HEK293 (cell line): Measurements from ENCODE around the gene SMPDL3A.

ENCODE experiments used
- CTCF ChIA-PET: fragments of 350-600 bp; formaldehyde crosslinking; extraction: SDS; loops from one replicate; lab custom pipeline; 2021; ENCODE audit warnings: antibody characterized with exemption; lab: Yijun Ruan, JAX
- POLR2A ChIA-PET: fragments of 300-600 bp; formaldehyde crosslinking; extraction: SDS; loops from one replicate; lab custom pipeline; 2020; ENCODE audit warnings: antibody characterized with exemption, inconsistent platforms; lab: Yijun Ruan, JAX
- H3K27ac ChIP-seq: fragments of 200-500 bp; sonication (Bioruptor generic); 2 replicates; pipeline ENCODE4 v1.5.1; 2014; ENCODE audit warnings: low read depth, low read length, control low read depth, inconsistent platforms; ENCODE audit errors: extremely low read depth
- H3K36me3 ChIP-seq, 2 experiments: fragments of 200-500 bp in 1 of 2; sonication (Bioruptor generic) in 1 of 2; 1 replicate in 1 of 2; 2 replicates in 1 of 2; pipeline ENCODE4 v1.5.1; 2014 to 2017; ENCODE audit warnings: inconsistent platforms in 2 of 2, low read length in 2 of 2; ENCODE audit not compliant: control insufficient read depth in 2 of 2, insufficient read depth in 1 of 2
- H3K4me1 ChIP-seq: fragments of 200-500 bp; sonication (Bioruptor generic); 2 replicates; pipeline ENCODE4 v1.5.1; 2014; ENCODE audit warnings: mild to moderate bottlenecking, low read length, inconsistent platforms; ENCODE audit not compliant: control insufficient read depth, insufficient read depth
- H3K4me3 ChIP-seq: 2 replicates; pipeline ENCODE4 v1.5.1; 2011; ENCODE audit warnings: low read depth, mild to moderate bottlenecking, control low read depth, low read length, moderate library complexity
- H3K9me3 ChIP-seq: fragments of 200-500 bp; sonication (Bioruptor generic); 2 replicates; pipeline ENCODE4 v1.5.1; 2014; ENCODE audit warnings: low read depth, low read length, inconsistent platforms; ENCODE audit not compliant: control insufficient read depth, insufficient read depth
- FEZF1 ChIP-seq: fragments of 450-650 bp; formaldehyde crosslinking; IDR thresholded peaks from 2 replicates; pipeline ENCODE4 v1.5.1; 2016; ENCODE audit warnings: missing biosample characterization, missing genetic modification characterization
- KLF8 ChIP-seq: fragments of 450-650 bp; formaldehyde crosslinking; IDR thresholded peaks from 2 replicates; pipeline ENCODE4 v1.5.1; 2016; ENCODE audit warnings: missing biosample characterization, missing genetic modification characterization
- MEIS1 ChIP-seq: sonication (generic); formaldehyde crosslinking; IDR thresholded peaks from 2 replicates; pipeline ENCODE4 v1.8.1; 2022; ENCODE audit warnings: missing genetic modification reagents, mild to moderate bottlenecking, borderline replicate concordance
- MYNN ChIP-seq: fragments of 450-650 bp; formaldehyde crosslinking; IDR thresholded peaks from 2 replicates; pipeline ENCODE4 v1.5.1; 2016; ENCODE audit warnings: missing biosample characterization, missing genetic modification characterization, borderline replicate concordance
- OSR2 ChIP-seq: fragments of 450-650 bp; formaldehyde crosslinking; IDR thresholded peaks from 2 replicates; pipeline ENCODE4 v1.5.1; 2016; ENCODE audit warnings: missing biosample characterization, missing genetic modification characterization
- ZBTB7A ChIP-seq: fragments of 450-650 bp; formaldehyde crosslinking; IDR thresholded peaks from 2 replicates; pipeline ENCODE4 v1.5.1; 2016; ENCODE audit warnings: low read depth, missing biosample characterization, missing genetic modification characterization
- ZFHX2 ChIP-seq: fragments of 450-650 bp; formaldehyde crosslinking; conservative IDR thresholded peaks from 2 replicates; pipeline ENCODE4 v1.5.1; 2016; ENCODE audit warnings: missing biosample characterization, missing genetic modification characterization
- ZNF16 ChIP-seq: fragments of 450-650 bp; formaldehyde crosslinking; IDR thresholded peaks from 2 replicates; pipeline ENCODE4 v1.5.1; 2016; ENCODE audit warnings: low read depth, missing biosample characterization, missing genetic modification characterization
- ZNF202 ChIP-seq: fragments of 450-650 bp; formaldehyde crosslinking; IDR thresholded peaks from 2 replicates; pipeline ENCODE4 v1.5.1; 2016; ENCODE audit warnings: missing biosample characterization, missing genetic modification characterization, borderline replicate concordance
- ZNF223 ChIP-seq: fragments of 450-650 bp; formaldehyde crosslinking; IDR thresholded peaks from 2 replicates; pipeline ENCODE4 v1.5.1; 2016; ENCODE audit warnings: missing biosample characterization, missing genetic modification characterization
- ZNF274 ChIP-seq, 2 experiments: fragments of 200-500 bp in 1 of 2; fragments of 450-650 bp in 1 of 2; sonication (Bioruptor generic) in 1 of 2; formaldehyde crosslinking in 1 of 2; IDR thresholded peaks; 2 replicates each; pipeline versions ENCODE4 v1.5.1 to v1.6.1; 2014 to 2016; ENCODE audit warnings: borderline replicate concordance in 1 of 2, inconsistent platforms in 1 of 2, low read length in 1 of 2, missing biosample characterization in 1 of 2, missing genetic modification characterization in 1 of 2
- ZNF324 ChIP-seq: fragments of 450-650 bp; formaldehyde crosslinking; IDR thresholded peaks from 2 replicates; pipeline ENCODE4 v1.5.1; 2016; ENCODE audit warnings: missing biosample characterization, missing genetic modification characterization
- ZNF341 ChIP-seq: fragments of 450-650 bp; formaldehyde crosslinking; IDR thresholded peaks from 2 replicates; pipeline ENCODE4; 2016; ENCODE audit warnings: low read depth, missing biosample characterization, missing genetic modification characterization
- ZNF37A ChIP-seq: fragments of 450-650 bp; IDR thresholded peaks from 2 replicates; pipeline ENCODE4 v1.5.1; 2018; ENCODE audit warnings: missing biosample characterization, missing genetic modification characterization
- ZNF404 ChIP-seq: fragments of 450-650 bp; formaldehyde crosslinking; IDR thresholded peaks from 2 replicates; pipeline ENCODE4 v1.5.1; 2017; ENCODE audit warnings: missing biosample characterization, missing genetic modification characterization
- ZNF561 ChIP-seq: fragments of 450-650 bp; IDR thresholded peaks from 2 replicates; pipeline ENCODE4 v1.5.1; 2018; ENCODE audit warnings: missing biosample characterization, missing genetic modification characterization, borderline replicate concordance
- ZNF654 ChIP-seq: fragments of 450-650 bp; formaldehyde crosslinking; IDR thresholded peaks from 2 replicates; pipeline ENCODE4 v1.5.1; 2016; ENCODE audit warnings: low read depth, missing biosample characterization, missing genetic modification characterization
- ZNF777 ChIP-seq: fragments of 450-650 bp; formaldehyde crosslinking; IDR thresholded peaks from 2 replicates; pipeline ENCODE4 v1.5.1; 2017; ENCODE audit warnings: missing biosample characterization, missing genetic modification characterization, borderline replicate concordance
- ZNF785 ChIP-seq: fragments of 450-650 bp; formaldehyde crosslinking; IDR thresholded peaks from 2 replicates; pipeline ENCODE4 v1.5.1; 2016; ENCODE audit warnings: missing biosample characterization, missing genetic modification characterization
- ZNF792 ChIP-seq: fragments of 450-650 bp; formaldehyde crosslinking; IDR thresholded peaks from 2 replicates; pipeline ENCODE4 v1.5.1; 2016; ENCODE audit warnings: missing biosample characterization, missing genetic modification characterization
- ZSCAN30 ChIP-seq: fragments of 450-650 bp; IDR thresholded peaks from 2 replicates; pipeline ENCODE4 v1.5.1; 2018; ENCODE audit warnings: missing biosample characterization, mild to moderate bottlenecking, missing genetic modification characterization, moderate library complexity
- TF ChIP-seq, protein P1 (sequence below): fragments of 450-650 bp; formaldehyde crosslinking; IDR thresholded peaks from 2 replicates; pipeline ENCODE4 v1.5.1; 2016; ENCODE audit warnings: missing biosample characterization, missing genetic modification characterization
- TF ChIP-seq, protein P2 (sequence below): fragments of 450-650 bp; formaldehyde crosslinking; IDR thresholded peaks from 2 replicates; pipeline ENCODE4 v1.5.1; 2016; ENCODE audit warnings: missing biosample characterization, missing genetic modification characterization, low read depth
- TF ChIP-seq, protein P3 (sequence below): fragments of 450-650 bp; formaldehyde crosslinking; IDR thresholded peaks from 2 replicates; pipeline ENCODE4 v1.5.1; 2016; ENCODE audit warnings: missing biosample characterization, missing genetic modification characterization
- TF ChIP-seq, protein P4 (sequence below): fragments of 450-650 bp; formaldehyde crosslinking; IDR thresholded peaks from 2 replicates; pipeline ENCODE4 v1.5.1; 2016; ENCODE audit warnings: missing biosample characterization, missing genetic modification characterization

SMPDL3A gene

DNA sequence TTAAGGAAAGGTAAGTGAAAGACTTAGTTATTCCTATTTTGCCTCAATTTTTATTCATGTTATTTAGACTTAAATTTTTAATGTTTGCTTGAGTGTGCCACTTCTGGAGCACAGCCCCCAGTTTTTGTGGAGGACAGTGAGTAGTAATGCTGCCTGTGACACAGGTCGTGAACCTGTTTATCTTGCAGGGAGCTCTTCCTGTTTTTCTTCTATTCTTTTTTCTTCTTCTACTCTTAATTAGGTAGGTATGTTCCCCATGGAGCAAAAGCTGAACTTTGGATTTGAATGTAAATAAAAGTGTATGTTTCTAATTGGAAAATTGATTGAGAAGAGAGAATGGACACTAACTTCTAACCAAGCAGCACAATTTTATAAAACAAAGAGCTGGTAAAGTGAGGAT, 12.3 kb downstream of the SMPDL3A start:
- POLR2A ChIA-PET: interaction anchor here (0.6 to 1.2 kb wide), 3 partner anchors 10 to 978 kb away, joined by 3 read pairs; no protein-coding TSS in a partner anchor

DNA sequence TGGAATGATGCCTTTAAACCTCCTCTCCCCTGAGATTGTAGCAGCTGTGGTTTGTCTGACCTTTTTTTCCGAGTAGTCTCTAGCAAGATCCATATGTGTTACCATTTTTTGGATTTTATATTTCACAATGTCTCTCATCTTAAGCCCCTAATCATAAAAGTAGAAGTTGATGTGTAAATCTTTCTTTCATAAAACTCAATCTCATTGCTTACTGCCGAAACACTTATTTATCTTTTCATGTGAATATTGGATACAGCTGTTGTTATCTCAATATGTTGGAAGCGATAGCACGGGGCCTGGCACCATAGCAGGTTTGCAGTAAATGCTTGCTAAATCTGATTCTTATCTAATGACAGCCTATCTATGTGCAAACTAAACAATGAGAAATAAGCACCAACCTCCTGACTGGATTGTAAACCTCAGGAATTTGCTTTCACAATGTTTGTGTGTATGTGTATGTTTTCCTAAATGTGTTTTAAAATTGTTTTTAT, 14.2 kb downstream of the SMPDL3A start:
- H3K9me3 ChIP-seq: no peaks in the 10 kb centered on the region
- ChIA-PET CTCF (interaction anchor here (2.6 kb wide), 1 partner anchor 36 kb away, joined by 13 read pairs; no protein-coding TSS in a partner anchor), POLR2A (interaction anchor here (0.6 to 1.0 kb wide), 2 partner anchors 14 to 68 kb away, joined by 3 to 5 read pairs; partner anchors contain the start of gene SMPDL3A)
- peaks cover 0 to 6% of the 10 kb centered on the region in 2 experiments; a peak in 1 of 3 replicates for H3K36me3 ChIP-seq
- H3K4me1 ChIP-seq: peaks cover 3% of the 10 kb centered on the region; the same call in 1 of the 2 replicates
- TF ChIP-seq ZNF792 (tag by site-specific recombination) (no peak), ZNF202 (tag by site-specific recombination) (no peak), ZNF777 (no peak), ZNF654 (tag by site-specific recombination) (no peak), FEZF1 (tag by site-specific recombination) (no peak), ZNF223 (no peak)
- TF ChIP-seq, protein P1, sequence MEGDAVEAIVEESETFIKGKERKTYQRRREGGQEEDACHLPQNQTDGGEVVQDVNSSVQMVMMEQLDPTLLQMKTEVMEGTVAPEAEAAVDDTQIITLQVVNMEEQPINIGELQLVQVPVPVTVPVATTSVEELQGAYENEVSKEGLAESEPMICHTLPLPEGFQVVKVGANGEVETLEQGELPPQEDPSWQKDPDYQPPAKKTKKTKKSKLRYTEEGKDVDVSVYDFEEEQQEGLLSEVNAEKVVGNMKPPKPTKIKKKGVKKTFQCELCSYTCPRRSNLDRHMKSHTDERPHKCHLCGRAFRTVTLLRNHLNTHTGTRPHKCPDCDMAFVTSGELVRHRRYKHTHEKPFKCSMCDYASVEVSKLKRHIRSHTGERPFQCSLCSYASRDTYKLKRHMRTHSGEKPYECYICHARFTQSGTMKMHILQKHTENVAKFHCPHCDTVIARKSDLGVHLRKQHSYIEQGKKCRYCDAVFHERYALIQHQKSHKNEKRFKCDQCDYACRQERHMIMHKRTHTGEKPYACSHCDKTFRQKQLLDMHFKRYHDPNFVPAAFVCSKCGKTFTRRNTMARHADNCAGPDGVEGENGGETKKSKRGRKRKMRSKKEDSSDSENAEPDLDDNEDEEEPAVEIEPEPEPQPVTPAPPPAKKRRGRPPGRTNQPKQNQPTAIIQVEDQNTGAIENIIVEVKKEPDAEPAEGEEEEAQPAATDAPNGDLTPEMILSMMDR (tag by site-specific recombination): no peak
- H3K4me3 ChIP-seq: no peak overlapping the region
- H3K27ac ChIP-seq: no peak overlapping the region

More for the DNA sequence above, 12.3 kb downstream of the SMPDL3A start:
- H3K9me3 ChIP-seq: no peaks in the 10 kb centered on the region
- peaks cover 0 to 9% of the 10 kb centered on the region in 2 experiments; a peak in 1 of 3 replicates for H3K36me3 ChIP-seq
- TF ChIP-seq OSR2 (tag by site-specific recombination) (no peak), ZNF561 (tag by site-specific recombination) (no peak), ZNF16 (tag by site-specific recombination) (no peak), MYNN (tag by site-specific recombination) (no peak), ZBTB7A (tag by site-specific recombination) (no peak), ZNF404 (tag by site-specific recombination) (no peak), MEIS1 (CRISPR knock-in tag) (no peak), ZFHX2 (tag by site-specific recombination) (no peak), ZNF223 (no peak), ZNF785 (no peak), ZNF341 (tag by site-specific recombination) (no peak), ZNF274 (IDR thresholded peaks at IDR 0.05; ENCODE audit: low read length) (no peak), ZNF274 (tag by site-specific recombination; IDR thresholded peaks at IDR 0.05; ENCODE audit: borderline replicate concordance) (no peak), KLF8 (tag by site-specific recombination) (no peak), ZNF324 (tag by site-specific recombination) (no peak), ZNF37A (tag by site-specific recombination) (no peak), ZSCAN30 (tag by site-specific recombination) (no peak)
- TF ChIP-seq, protein P2, sequence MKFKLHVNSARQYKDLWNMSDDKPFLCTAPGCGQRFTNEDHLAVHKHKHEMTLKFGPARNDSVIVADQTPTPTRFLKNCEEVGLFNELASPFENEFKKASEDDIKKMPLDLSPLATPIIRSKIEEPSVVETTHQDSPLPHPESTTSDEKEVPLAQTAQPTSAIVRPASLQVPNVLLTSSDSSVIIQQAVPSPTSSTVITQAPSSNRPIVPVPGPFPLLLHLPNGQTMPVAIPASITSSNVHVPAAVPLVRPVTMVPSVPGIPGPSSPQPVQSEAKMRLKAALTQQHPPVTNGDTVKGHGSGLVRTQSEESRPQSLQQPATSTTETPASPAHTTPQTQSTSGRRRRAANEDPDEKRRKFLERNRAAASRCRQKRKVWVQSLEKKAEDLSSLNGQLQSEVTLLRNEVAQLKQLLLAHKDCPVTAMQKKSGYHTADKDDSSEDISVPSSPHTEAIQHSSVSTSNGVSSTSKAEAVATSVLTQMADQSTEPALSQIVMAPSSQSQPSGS (tag by site-specific recombination): no peak
- TF ChIP-seq, protein P3, sequence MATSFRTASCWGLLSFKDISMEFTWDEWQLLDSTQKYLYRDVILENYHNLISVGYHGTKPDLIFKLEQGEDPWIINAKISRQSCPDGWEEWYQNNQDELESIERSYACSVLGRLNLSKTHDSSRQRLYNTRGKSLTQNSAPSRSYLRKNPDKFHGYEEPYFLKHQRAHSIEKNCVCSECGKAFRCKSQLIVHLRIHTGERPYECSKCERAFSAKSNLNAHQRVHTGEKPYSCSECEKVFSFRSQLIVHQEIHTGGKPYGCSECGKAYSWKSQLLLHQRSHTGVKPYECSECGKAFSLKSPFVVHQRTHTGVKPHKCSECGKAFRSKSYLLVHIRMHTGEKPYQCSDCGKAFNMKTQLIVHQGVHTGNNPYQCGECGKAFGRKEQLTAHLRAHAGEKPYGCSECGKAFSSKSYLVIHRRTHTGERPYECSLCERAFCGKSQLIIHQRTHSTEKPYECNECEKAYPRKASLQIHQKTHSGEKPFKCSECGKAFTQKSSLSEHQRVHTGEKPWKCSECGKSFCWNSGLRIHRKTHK (tag by site-specific recombination): no peak
- TF ChIP-seq, protein P4, sequence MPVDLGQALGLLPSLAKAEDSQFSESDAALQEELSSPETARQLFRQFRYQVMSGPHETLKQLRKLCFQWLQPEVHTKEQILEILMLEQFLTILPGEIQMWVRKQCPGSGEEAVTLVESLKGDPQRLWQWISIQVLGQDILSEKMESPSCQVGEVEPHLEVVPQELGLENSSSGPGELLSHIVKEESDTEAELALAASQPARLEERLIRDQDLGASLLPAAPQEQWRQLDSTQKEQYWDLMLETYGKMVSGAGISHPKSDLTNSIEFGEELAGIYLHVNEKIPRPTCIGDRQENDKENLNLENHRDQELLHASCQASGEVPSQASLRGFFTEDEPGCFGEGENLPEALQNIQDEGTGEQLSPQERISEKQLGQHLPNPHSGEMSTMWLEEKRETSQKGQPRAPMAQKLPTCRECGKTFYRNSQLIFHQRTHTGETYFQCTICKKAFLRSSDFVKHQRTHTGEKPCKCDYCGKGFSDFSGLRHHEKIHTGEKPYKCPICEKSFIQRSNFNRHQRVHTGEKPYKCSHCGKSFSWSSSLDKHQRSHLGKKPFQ (tag by site-specific recombination): no peak
- H3K4me1 ChIP-seq: peaks cover 3% of the 10 kb centered on the region; the same call in 1 of the 2 replicates
- CTCF ChIA-PET: interaction anchor here (0.7 to 3.3 kb wide), 7 partner anchors 8 to 310 kb away, joined by 3 to 16 read pairs (median 5); partner anchors contain the start of gene SMPDL3A
- no peak overlapping the region for H3K4me3 ChIP-seq
- no peak overlapping the region for H3K27ac ChIP-seq
